Suprapubic skin (tissue), 4 donors: Measurements from ENCODE around the gene CDK2. TPM values are rescaled to one million over a fixed set of nuclear protein-coding genes. Genes with fewer than 3 reads are reported as not detected.
"Not testable (repeated sequence)": the region's sequence is repeated elsewhere in the genome, so short reads cannot be mapped to it uniquely, and the experiment has no call there.

ENCODE experiments used
- DNase-seq, 2 donors: peaks; one replicate each; pipeline ENCODE4 v3.0.0-alpha.2; 2019; ENCODE audit warnings: low spot score in 2 of 2
- H3K27ac ChIP-seq: fragments of 200-600 bp; sonication (generic); one replicate; pipeline ENCODE4 v1.5.1; 2019
- H3K27me3 ChIP-seq: fragments of 200-600 bp; sonication (generic); one replicate; pipeline ENCODE4 v1.5.1; 2019
- H3K36me3 ChIP-seq: fragments of 200-600 bp; sonication (generic); one replicate; pipeline ENCODE4 v1.5.1; 2019
- H3K4me1 ChIP-seq: fragments of 200-600 bp; sonication (generic); one replicate; pipeline ENCODE4 v1.5.1; 2019
- H3K4me3 ChIP-seq: fragments of 200-600 bp; sonication (generic); one replicate; pipeline ENCODE4 v1.5.1; 2019; ENCODE audit warnings: mild to moderate bottlenecking
- H3K9me3 ChIP-seq: fragments of 200-600 bp; sonication (generic); one replicate; pipeline ENCODE4 v1.5.1; 2019
- EP300 ChIP-seq: sonication (generic); formaldehyde crosslinking; IDR thresholded peaks from one replicate; pipeline ENCODE4 v1.6.1; 2017; ENCODE audit warnings: antibody characterized with exemption
- POLR2A ChIP-seq, 2 donors: fragments of 450-650 bp; IDR thresholded peaks; one replicate each; pipeline ENCODE4 v1.6.1; 2017; ENCODE audit warnings: antibody characterized with exemption in 2 of 2, mild to moderate bottlenecking in 2 of 2, moderate library complexity in 2 of 2
- POLR2AphosphoS5 ChIP-seq, 3 donors: sonication (generic); formaldehyde crosslinking; IDR thresholded peaks; one replicate each; pipeline ENCODE4 v1.6.1; 2017; ENCODE audit warnings: antibody characterized with exemption in 3 of 3
- WGBS: methylation state at CpG from one replicate; pipeline ENCODE4 v1.1.5; 2018; 5-methylcytosine and 5-hydroxymethylcytosine counted together
- total RNA-seq, 4 donors: library from RNA; depleted of rRNA; stranded (reverse); fragments of >200 nt; gene quantifications; one replicate each; pipeline ENCODE4 v1.1.0, GENCODE V29; 2016
- TF ChIP-seq, protein P1 (sequence below), 2 donors: fragments of 200-600 bp in 1 of 2; fragments of 450-650 bp in 1 of 2; sonication (generic) in 1 of 2; IDR thresholded peaks; one replicate each; pipeline ENCODE4 v1.5.1; 2016 to 2019; ENCODE audit warnings: antibody characterized with exemption in 2 of 2, mild to moderate bottlenecking in 1 of 2, moderate library complexity in 1 of 2

The CDK2 gene
- total RNA-seq, result 10 to 100 TPM; 18.4 to 33.2 (median 28.6) TPM

GRCh38 chr12:55966408-55967281 lies at the start of gene CDK2:
CDK2 (plus strand) TSS chr12:55966830; CDS start chr12:55967009, 179 bp downstream.
- H3K27ac ChIP-seq, result peak within 1 kb of the TSS; percentile 68
- WGBS, result 1% methylated on average over 40 of the region's 45 CpGs
- peak within 1 kb of the TSS; percentile 76 for H3K4me3 ChIP-seq
- H3K36me3 ChIP-seq, result no peaks in the 10 kb centered on the region
- no peaks in the 10 kb centered on the region for H3K9me3 ChIP-seq
- no peak for TF ChIP-seq EP300
- peak in 1 of 2 donors; percentile 41 for TF ChIP-seq POLR2A (IDR thresholded peaks at IDR 0.05)
- H3K4me1 ChIP-seq, result peaks cover 23% of the 10 kb centered on the region
- DNase-seq, result peak; percentile 97 to 99
- no peaks in the 10 kb centered on the region for H3K27me3 ChIP-seq

- 75% methylated on average over 3 of the region's 3 CpGs for WGBS
- H3K27me3 ChIP-seq, H3K27ac ChIP-seq, H3K4me1 ChIP-seq, H3K4me3 ChIP-seq, H3K9me3 ChIP-seq, DNase-seq: not testable (repeated sequence)
- peaks cover 15% of the 10 kb centered on the region for H3K36me3 ChIP-seq
These were observed 47.6 kb upstream of the CDK2 start for GRCh38 chr12:55919032-55919431.

DNA sequence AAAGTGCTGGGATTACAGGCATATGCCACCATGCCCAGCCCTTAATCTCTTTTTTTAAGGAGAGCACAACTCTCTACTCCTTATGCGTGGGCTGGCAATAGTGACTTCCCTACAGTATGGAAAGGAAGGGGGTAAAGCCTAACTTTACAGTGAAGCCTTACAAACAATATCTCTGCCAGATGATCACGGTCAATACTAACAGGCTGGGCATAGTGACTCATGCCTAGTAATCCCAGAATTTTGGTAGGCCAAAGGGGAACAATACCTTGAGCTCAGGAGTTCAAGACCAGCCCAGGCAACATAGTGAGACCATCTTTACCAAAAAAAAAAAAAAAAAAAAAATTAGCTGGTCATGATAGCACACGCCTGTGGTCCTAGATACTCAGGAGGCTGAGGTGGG lies 44.5 kb upstream of the CDK2 start:
- TF ChIP-seq, protein P1, sequence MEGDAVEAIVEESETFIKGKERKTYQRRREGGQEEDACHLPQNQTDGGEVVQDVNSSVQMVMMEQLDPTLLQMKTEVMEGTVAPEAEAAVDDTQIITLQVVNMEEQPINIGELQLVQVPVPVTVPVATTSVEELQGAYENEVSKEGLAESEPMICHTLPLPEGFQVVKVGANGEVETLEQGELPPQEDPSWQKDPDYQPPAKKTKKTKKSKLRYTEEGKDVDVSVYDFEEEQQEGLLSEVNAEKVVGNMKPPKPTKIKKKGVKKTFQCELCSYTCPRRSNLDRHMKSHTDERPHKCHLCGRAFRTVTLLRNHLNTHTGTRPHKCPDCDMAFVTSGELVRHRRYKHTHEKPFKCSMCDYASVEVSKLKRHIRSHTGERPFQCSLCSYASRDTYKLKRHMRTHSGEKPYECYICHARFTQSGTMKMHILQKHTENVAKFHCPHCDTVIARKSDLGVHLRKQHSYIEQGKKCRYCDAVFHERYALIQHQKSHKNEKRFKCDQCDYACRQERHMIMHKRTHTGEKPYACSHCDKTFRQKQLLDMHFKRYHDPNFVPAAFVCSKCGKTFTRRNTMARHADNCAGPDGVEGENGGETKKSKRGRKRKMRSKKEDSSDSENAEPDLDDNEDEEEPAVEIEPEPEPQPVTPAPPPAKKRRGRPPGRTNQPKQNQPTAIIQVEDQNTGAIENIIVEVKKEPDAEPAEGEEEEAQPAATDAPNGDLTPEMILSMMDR (IDR thresholded peaks at IDR 0.05), result no peak
- TF ChIP-seq EP300 (no peak), POLR2A (IDR thresholded peaks at IDR 0.05) (no peak), POLR2AphosphoS5 (IDR thresholded peaks at IDR 0.05) (no peak)
- no peaks in the 10 kb centered on the region for H3K27me3 ChIP-seq
- peaks cover 5% of the 10 kb centered on the region for H3K36me3 ChIP-seq
- H3K27ac ChIP-seq, result no peak overlapping the region
- DNase-seq, result no peak
- WGBS, result 91% methylated on average over 3 of the region's 3 CpGs
- no peak overlapping the region for H3K4me3 ChIP-seq
- no peaks in the 10 kb centered on the region for H3K9me3 ChIP-seq
- H3K4me1 ChIP-seq, result peaks cover 25% of the 10 kb centered on the region

GRCh38 chr12:55923648-55924047 lies 43.0 kb upstream of the CDK2 start:
- not testable (repeated sequence) for H3K4me3 ChIP-seq, H3K27ac ChIP-seq, DNase-seq, H3K27me3 ChIP-seq, H3K36me3 ChIP-seq, H3K9me3 ChIP-seq
- H3K4me1 ChIP-seq, result peaks cover 34% of the 10 kb centered on the region
- WGBS, result 92% methylated on average over 9 of the region's 9 CpGs

- H3K27ac ChIP-seq, result no peak overlapping the region
These were observed 41.3 kb upstream of the CDK2 start for GRCh38 chr12:55925371-55925770.

GRCh38 chr12:55925870-55926737 lies 40.5 kb upstream of the CDK2 start:
- Histone ChIP-seq H3K27me3 (no peaks in the 10 kb centered on the region), H3K27ac (peak overlapping the region; percentile 98), H3K9me3 (no peaks in the 10 kb centered on the region), H3K36me3 (peaks cover 5% of the 10 kb centered on the region), H3K4me1 (peaks cover 56% of the 10 kb centered on the region), H3K4me3 (peak overlapping the region; percentile 88)
- no peak for DNase-seq
- 6% methylated on average over 10 of the region's 10 CpGs for WGBS
- TF ChIP-seq, protein P1 (IDR thresholded peaks at IDR 0.05), result no peak
- TF ChIP-seq POLR2A (IDR thresholded peaks at IDR 0.05), result no peak
- TF ChIP-seq EP300, result no peak
- no peak for TF ChIP-seq POLR2AphosphoS5 (IDR thresholded peaks at IDR 0.05)

More at GRCh38 chr12:55925371-55925770, 41.3 kb upstream of the CDK2 start:
- Histone ChIP-seq H3K36me3 (peaks cover 5% of the 10 kb centered on the region), H3K9me3 (no peaks in the 10 kb centered on the region), H3K27me3 (no peaks in the 10 kb centered on the region), H3K4me1 (peaks cover 51% of the 10 kb centered on the region), H3K4me3 (no peak overlapping the region)
- no peak for DNase-seq
- TF ChIP-seq, protein P1 (IDR thresholded peaks at IDR 0.05), result no peak
- TF ChIP-seq POLR2AphosphoS5 (IDR thresholded peaks at IDR 0.05) (no peak), POLR2A (IDR thresholded peaks at IDR 0.05) (no peak), EP300 (no peak)
- 75% methylated on average over 4 of the region's 4 CpGs for WGBS
